ENCODE results near the gene PARP4.
"Not testable (repeated sequence)": the region's sequence is repeated elsewhere in the genome, so short reads cannot be mapped to it uniquely, and the experiment has no call there.

Gene PARP4

DNA sequence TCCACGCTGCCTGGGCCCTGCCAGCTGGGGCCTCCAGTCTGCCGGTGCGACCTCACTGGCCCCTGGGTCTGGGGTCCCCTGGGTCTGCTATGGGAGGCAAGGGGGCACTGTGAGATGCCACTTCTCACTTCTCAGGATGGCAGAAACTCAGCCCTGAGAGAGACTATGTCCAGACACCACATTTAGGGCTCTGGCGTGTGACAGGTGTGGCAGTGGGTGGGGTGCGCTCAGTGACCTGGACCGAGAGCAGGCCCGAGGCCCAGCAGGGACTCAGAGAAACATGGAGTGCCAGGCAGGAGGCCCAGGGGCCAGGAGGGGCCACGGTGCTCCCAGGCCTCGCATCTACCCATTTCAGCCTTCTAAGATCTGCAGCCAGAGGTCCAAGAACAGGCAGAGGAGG, 121.8 kb downstream of the PARP4 start:
- H2AK5ac ChIP-seq (ENCODE audit: low read length); H3K27ac ChIP-seq (ENCODE audit: low read depth, low read length): not testable (repeated sequence)

DNA sequence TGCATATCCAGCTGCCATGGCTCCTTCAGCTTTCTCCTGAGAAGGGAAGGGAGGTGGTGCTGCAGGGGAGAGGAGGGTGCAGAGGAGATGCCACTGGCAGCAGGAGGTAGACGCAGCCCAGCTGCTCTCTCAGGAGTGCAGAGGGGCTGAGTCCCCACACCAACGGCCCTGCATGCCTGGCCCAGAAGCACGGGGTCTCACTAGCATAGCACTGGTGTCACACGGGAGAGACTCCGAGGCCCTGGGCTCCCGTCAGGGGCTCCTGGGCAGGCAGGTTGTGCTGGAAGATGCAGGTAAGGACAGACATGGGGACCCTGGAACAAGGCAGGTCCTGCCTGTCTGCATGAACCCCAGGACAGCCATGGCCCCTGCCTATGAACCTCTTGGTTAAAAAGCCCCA, 123.1 kb downstream of the PARP4 start:
- no peaks in the 10 kb centered on the region for H3K79me1 ChIP-seq (ENCODE audit: low read length)
- H2AFZ ChIP-seq (ENCODE audit: insufficient read depth, low read length, poor library complexity): no peak overlapping the region
- H3K27me3 ChIP-seq (ENCODE audit: insufficient read depth, low read length): no peaks in the 10 kb centered on the region
- H3K18ac ChIP-seq (ENCODE audit: low read length): no peak overlapping the region
- H3K23ac ChIP-seq (ENCODE audit: low read length): no peak overlapping the region
- H3K14ac ChIP-seq (ENCODE audit: low read length): no peak overlapping the region
- WGBS (ENCODE audit: extremely low coverage, insufficient coverage, insufficient read length): no CpG with 5 or more reads among the region's 6 CpGs
- H3K4me1 ChIP-seq (ENCODE audit: control insufficient read depth in 1 of 2, insufficient read depth in 2 of 2, low read length in 2 of 2): no peaks in the 10 kb centered on the region
- no peaks in the 10 kb centered on the region for H3K9me3 ChIP-seq (ENCODE audit: insufficient read depth, low read depth, low read length)
- no peak overlapping the region for H4K91ac ChIP-seq (ENCODE audit: low read depth, low read length)
- H3K27ac ChIP-seq (ENCODE audit: low read depth, low read length): no peak overlapping the region
- H3K4me3 ChIP-seq (ENCODE audit: low read depth, low read length): no peak overlapping the region
- no peaks in the 10 kb centered on the region for H3K36me3 ChIP-seq (ENCODE audit: control insufficient read depth in 1 of 2, insufficient read depth in 2 of 2, low read length in 2 of 2)
- H2BK120ac ChIP-seq (ENCODE audit: insufficient read depth, low read length, poor library complexity): no peak overlapping the region
- DNase-seq: no peak
- H4K8ac ChIP-seq (ENCODE audit: low read depth, low read length): no peak overlapping the region
- H4K12ac ChIP-seq (ENCODE audit: low read depth, low read length): no peak overlapping the region
- H3K4ac ChIP-seq (ENCODE audit: low read depth, low read length): no peak overlapping the region
- no peak overlapping the region for H2AK5ac ChIP-seq (ENCODE audit: low read length)
- H2BK12ac ChIP-seq (ENCODE audit: low read length): no peak overlapping the region
- no peak overlapping the region for H3K9ac ChIP-seq (ENCODE audit: low read length)
- no peaks in the 10 kb centered on the region for H3K79me2 ChIP-seq (ENCODE audit: control insufficient read depth, insufficient read depth, low read length, poor library complexity)
- H3K4me2 ChIP-seq (ENCODE audit: low read length): no peak overlapping the region
- no peak overlapping the region for H2BK5ac ChIP-seq (ENCODE audit: low read depth, low read length, poor library complexity)

More for the DNA sequence above, 121.8 kb downstream of the PARP4 start:
- not testable (repeated sequence) for H3K79me1 ChIP-seq (ENCODE audit: low read length); H2BK12ac ChIP-seq (ENCODE audit: low read length); H3K36me3 ChIP-seq (ENCODE audit: control insufficient read depth in 1 of 2, insufficient read depth in 2 of 2, low read length in 2 of 2); H3K18ac ChIP-seq (ENCODE audit: low read length); H3K79me2 ChIP-seq (ENCODE audit: control insufficient read depth, insufficient read depth, low read length, poor library complexity); H3K23ac ChIP-seq (ENCODE audit: low read length); H3K4me3 ChIP-seq (ENCODE audit: low read depth, low read length); H3K4me2 ChIP-seq (ENCODE audit: low read length); H3K9ac ChIP-seq (ENCODE audit: low read length); H3K27me3 ChIP-seq (ENCODE audit: insufficient read depth, low read length); H2BK120ac ChIP-seq (ENCODE audit: insufficient read depth, low read length, poor library complexity); H4K91ac ChIP-seq (ENCODE audit: low read depth, low read length); H3K4me1 ChIP-seq (ENCODE audit: control insufficient read depth in 1 of 2, insufficient read depth in 2 of 2, low read length in 2 of 2); DNase-seq; H2BK5ac ChIP-seq (ENCODE audit: low read depth, low read length, poor library complexity); H3K4ac ChIP-seq (ENCODE audit: low read depth, low read length); H3K14ac ChIP-seq (ENCODE audit: low read length); H4K8ac ChIP-seq (ENCODE audit: low read depth, low read length); H3K9me3 ChIP-seq (ENCODE audit: insufficient read depth, low read depth, low read length); H4K12ac ChIP-seq (ENCODE audit: low read depth, low read length); H2AFZ ChIP-seq (ENCODE audit: insufficient read depth, low read length, poor library complexity)
- WGBS (ENCODE audit: extremely low coverage, insufficient coverage, insufficient read length): no CpG with 5 or more reads among the region's 9 CpGs

DNA sequence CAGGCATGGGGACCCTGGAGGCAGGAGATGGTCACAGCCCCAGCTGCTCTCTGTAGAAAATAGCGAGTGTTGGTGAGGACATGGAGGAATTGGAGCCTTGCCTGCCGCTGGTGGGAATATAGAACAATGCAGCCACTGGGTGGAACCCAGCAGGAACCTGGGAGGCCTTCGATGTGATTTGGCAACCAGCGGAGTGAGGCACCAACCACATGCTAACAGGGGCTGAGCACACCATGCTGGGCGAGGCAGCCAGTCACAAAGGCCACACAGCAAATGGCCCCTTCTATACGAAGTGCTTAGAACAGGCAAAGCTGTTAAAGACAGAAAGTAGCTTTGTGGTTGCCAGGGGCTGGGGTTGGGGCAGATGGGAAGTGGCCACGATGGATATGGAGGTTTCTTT, 123.8 kb downstream of the PARP4 start:
- H3K4ac ChIP-seq (ENCODE audit: low read depth, low read length); H2BK5ac ChIP-seq (ENCODE audit: low read depth, low read length, poor library complexity); H2AK5ac ChIP-seq (ENCODE audit: low read length); H4K12ac ChIP-seq (ENCODE audit: low read depth, low read length); H2BK12ac ChIP-seq (ENCODE audit: low read length); DNase-seq; H3K4me3 ChIP-seq (ENCODE audit: low read depth, low read length); H2BK120ac ChIP-seq (ENCODE audit: insufficient read depth, low read length, poor library complexity); H3K9me3 ChIP-seq (ENCODE audit: insufficient read depth, low read depth, low read length); H3K79me1 ChIP-seq (ENCODE audit: low read length); H4K91ac ChIP-seq (ENCODE audit: low read depth, low read length); H3K4me2 ChIP-seq (ENCODE audit: low read length); H3K36me3 ChIP-seq (ENCODE audit: control insufficient read depth in 1 of 2, insufficient read depth in 2 of 2, low read length in 2 of 2); H3K79me2 ChIP-seq (ENCODE audit: control insufficient read depth, insufficient read depth, low read length, poor library complexity); H3K4me1 ChIP-seq (ENCODE audit: control insufficient read depth in 1 of 2, insufficient read depth in 2 of 2, low read length in 2 of 2); H3K14ac ChIP-seq (ENCODE audit: low read length); H3K23ac ChIP-seq (ENCODE audit: low read length); H3K27me3 ChIP-seq (ENCODE audit: insufficient read depth, low read length); H3K9ac ChIP-seq (ENCODE audit: low read length); H4K8ac ChIP-seq (ENCODE audit: low read depth, low read length); H3K27ac ChIP-seq (ENCODE audit: low read depth, low read length); H3K18ac ChIP-seq (ENCODE audit: low read length); H2AFZ ChIP-seq (ENCODE audit: insufficient read depth, low read length, poor library complexity): not testable (repeated sequence)
- no CpG with 5 or more reads among the region's 7 CpGs for WGBS (ENCODE audit: extremely low coverage, insufficient coverage, insufficient read length)

DNA sequence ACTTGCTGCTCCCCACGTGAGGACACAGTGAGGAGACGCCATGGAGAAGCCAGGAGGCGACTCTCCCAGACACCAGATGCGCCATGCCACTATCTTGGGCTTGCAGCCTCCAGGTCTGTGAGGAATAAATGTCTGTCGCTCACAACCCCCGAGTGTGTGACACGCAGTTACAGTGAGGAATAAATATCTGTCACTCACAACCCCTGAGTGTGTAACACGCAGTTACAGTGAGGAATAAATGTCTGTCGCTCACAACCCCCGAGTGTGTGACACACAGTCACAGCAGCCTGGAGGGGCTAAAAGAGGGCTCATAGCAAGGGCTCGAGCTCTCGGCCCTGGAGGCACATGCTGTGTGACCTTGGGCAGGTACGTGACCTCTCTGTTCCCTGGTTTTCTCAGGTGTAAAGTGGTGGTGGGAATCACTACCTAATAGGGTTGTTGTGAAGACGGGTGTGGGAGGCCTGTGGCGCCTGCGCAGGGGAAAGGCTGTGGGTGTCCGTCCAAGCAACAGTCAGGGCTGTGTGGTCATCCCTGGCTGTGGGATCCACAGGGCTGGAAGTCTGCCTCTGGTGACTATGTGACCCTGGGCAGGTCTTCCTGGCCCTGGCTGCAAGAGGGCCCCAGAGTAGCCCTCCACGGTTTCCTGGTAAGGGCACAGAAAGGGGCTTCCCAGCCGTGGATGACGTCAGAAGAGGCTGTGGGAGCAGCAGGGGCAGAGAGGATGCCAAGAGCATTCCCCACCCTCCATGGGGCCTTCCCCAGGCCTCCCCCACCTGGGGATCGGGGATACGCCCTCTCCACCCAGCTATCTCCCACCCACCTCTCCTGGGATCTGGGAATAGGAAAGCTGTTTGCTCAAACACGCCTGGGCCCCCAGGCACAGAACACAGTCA, 125.5 kb downstream of the PARP4 start:
- H3K18ac ChIP-seq (ENCODE audit: low read length): no peak overlapping the region
- no peak overlapping the region for H3K14ac ChIP-seq (ENCODE audit: low read length)
- no peaks in the 10 kb centered on the region for H3K9me3 ChIP-seq (ENCODE audit: insufficient read depth, low read depth, low read length)
- H4K12ac ChIP-seq (ENCODE audit: low read depth, low read length): no peak overlapping the region
- no peaks in the 10 kb centered on the region for H3K4me1 ChIP-seq (ENCODE audit: control insufficient read depth in 1 of 2, insufficient read depth in 2 of 2, low read length in 2 of 2)
- H2BK12ac ChIP-seq (ENCODE audit: low read length): no peak overlapping the region
- no CpG with 5 or more reads among the region's 23 CpGs for WGBS (ENCODE audit: extremely low coverage, insufficient coverage, insufficient read length)
- H4K8ac ChIP-seq (ENCODE audit: low read depth, low read length): no peak overlapping the region
- H3K79me1 ChIP-seq (ENCODE audit: low read length): no peaks in the 10 kb centered on the region
- no peak overlapping the region for H3K4me3 ChIP-seq (ENCODE audit: low read depth, low read length)
- DNase-seq: no peak
- no peaks in the 10 kb centered on the region for H3K36me3 ChIP-seq (ENCODE audit: control insufficient read depth in 1 of 2, insufficient read depth in 2 of 2, low read length in 2 of 2)
- no peaks in the 10 kb centered on the region for H3K79me2 ChIP-seq (ENCODE audit: control insufficient read depth, insufficient read depth, low read length, poor library complexity)
- no peaks in the 10 kb centered on the region for H3K27me3 ChIP-seq (ENCODE audit: insufficient read depth, low read length)
- H3K27ac ChIP-seq (ENCODE audit: low read depth, low read length): no peak overlapping the region
- H2BK120ac ChIP-seq (ENCODE audit: insufficient read depth, low read length, poor library complexity): no peak overlapping the region
- H2AK5ac ChIP-seq (ENCODE audit: low read length): no peak overlapping the region
- H3K23ac ChIP-seq (ENCODE audit: low read length): no peak overlapping the region
- no peak overlapping the region for H4K91ac ChIP-seq (ENCODE audit: low read depth, low read length)
- H3K4ac ChIP-seq (ENCODE audit: low read depth, low read length): no peak overlapping the region
- no peak overlapping the region for H3K9ac ChIP-seq (ENCODE audit: low read length)
- no peak overlapping the region for H3K4me2 ChIP-seq (ENCODE audit: low read length)
- no peak overlapping the region for H2AFZ ChIP-seq (ENCODE audit: insufficient read depth, low read length, poor library complexity)
- no peak overlapping the region for H2BK5ac ChIP-seq (ENCODE audit: low read depth, low read length, poor library complexity)

Data from trophoblast cell (in vitro differentiated cells and primary cell).